HG02852 (cell line): ENCODE data around the gene CCHCR1.

Experiments used
- ATAC-seq: cut with Tn5 transposase; IDR thresholded peaks from one replicate; pipeline ENCODE4 v1.9.1; 2021; ENCODE audit warnings: mild to moderate bottlenecking, moderate library complexity; ENCODE audit not compliant: unreplicated experiment

The CCHCR1 gene

DNA sequence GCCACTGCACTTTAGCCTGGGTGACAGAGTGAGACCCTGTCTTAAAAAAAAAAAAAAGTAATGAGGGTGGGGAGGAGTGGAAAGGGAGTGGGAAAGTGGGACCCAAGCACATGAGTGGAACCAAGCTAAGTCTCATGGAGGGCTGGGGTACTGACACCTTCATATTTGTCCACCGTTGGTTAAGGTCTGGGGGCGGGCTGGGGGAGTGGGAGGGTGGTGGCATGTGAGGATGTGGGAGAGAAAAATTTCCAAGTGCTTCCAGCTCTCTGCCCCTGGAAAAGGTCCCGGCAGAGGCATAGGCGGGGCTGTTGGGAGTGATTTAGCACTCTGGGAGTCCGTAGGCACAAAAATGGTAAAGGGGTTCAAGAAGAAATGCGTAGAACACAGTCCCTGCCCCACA, 24.8 kb downstream of the CCHCR1 start:
- ATAC-seq, result no peak

DNA sequence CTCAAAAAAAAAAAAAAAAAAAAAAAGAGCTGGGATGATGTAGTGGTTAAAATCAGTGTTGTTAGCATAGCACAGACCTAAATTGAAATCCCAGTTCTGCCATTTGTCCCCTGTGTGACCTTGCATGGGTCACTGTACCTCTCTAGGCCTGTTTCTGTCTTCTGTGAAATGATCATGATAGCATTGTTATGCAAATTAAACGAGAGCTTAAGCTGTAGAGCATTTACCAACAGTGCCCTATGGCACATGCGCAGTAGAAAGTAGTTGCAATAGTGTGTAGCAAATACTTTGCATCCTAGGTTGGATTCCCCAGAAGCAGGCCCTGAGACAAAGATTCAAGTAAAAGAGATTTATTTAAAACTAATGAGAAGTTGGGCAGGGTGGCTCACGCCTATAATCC, 26.0 kb downstream of the CCHCR1 start:
- ATAC-seq, result no peak

DNA sequence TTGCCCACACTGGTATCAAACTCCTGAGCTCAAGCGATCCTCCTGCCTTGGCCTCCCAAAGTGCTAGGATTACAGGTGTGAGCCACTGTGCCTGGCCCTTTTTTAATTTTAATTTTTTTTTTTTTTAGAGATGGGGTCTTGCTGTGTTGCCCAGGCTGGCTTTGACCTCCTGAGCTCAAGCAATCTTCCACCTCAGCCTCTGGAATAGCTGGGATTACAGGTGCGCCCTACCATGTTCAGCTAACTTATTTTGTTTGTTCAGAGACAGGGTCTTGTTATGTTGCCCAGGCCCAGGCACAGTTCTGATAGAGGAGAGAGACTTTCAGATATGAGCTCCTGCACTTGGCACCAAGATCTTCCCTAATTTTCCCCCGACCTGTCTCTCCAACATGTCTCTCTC, 26.9 kb downstream of the CCHCR1 start:
- ATAC-seq, result no peak

DNA sequence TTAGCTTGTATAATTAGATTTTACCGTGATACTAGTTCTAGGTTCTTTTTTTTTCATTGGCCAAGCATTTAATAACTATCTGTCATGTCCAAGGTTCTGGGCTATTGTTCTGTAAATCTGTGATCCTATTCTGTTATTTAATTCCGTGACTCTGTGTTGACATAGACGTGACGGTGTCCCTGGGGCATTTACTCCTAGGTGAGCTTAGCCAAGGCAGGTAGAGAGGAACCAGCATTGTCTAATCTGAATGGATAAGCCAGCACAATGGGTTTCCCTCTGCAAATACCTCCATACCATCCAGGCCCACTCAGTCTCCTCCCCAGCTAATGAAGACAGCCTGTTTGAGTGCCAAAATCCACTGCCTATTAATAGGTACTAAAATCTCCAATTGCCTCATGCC, 28.5 kb downstream of the CCHCR1 start:
- no peak for ATAC-seq

DNA sequence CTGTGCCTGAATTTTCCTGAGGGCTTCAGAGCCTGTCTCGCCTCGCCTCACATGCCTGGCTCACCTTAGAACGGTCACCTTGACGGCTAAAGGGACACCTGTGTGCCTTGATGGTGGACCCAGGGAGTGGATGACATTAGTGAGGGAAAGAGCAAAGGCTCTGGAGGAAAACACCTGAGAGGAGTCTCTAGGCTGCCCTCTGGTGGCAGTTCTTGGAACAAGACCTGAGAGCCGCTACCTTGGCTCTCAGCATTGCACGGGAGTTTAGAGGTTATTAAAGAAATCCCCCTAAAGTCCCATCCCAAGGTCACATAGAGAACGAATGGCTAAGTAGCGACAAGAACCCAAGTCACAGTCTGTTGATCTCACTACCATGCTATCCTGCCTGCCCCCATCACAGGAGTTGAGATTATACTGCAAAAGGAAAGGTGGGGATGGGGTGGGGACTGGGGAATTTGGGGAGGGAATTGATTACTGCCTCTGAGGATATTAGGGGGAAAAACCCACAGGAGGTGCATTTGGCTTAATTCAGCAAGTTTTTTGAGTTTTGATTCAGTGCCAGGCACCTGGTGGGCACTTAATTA, 29.4 kb downstream of the CCHCR1 start:
- no peak for ATAC-seq

DNA sequence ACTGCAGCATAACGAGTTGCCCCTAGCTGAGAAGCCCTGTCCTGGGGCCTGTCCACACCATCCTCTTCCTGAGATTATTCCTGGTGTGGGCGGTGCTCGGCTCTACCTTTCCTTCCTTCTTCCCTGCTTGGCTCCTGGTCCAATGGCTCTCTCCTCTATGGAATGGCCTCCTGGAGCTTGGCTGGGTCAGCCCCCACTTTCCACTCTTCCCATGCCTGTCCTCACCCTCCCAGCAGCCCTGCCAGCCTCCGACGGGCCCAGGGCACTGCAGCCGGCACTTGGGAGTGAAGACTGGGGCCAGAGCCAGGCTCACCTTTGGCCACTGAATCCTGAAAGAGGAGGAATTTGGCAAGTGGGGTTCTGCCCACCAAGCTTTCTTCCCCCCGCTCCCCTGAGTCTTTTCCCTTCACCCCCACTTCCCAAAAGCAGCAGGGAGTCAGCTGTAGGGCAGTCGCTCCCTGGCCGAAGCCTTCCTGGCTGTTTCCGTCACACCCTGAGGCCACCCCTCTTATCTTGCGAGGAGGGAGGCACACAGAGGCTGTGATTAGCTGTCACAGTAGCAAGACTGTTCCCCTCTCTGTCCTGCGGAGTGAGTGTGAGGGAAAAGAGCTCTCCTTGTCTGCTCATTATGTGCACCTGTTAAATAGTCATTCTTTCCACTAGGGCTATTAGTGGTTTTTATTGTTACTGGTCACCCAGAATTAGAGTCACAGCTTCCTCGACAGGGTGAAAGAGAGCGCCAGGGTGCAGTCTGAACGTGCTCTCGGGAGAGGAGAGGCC, 31.0 kb downstream of the CCHCR1 start:
- no peak for ATAC-seq

DNA sequence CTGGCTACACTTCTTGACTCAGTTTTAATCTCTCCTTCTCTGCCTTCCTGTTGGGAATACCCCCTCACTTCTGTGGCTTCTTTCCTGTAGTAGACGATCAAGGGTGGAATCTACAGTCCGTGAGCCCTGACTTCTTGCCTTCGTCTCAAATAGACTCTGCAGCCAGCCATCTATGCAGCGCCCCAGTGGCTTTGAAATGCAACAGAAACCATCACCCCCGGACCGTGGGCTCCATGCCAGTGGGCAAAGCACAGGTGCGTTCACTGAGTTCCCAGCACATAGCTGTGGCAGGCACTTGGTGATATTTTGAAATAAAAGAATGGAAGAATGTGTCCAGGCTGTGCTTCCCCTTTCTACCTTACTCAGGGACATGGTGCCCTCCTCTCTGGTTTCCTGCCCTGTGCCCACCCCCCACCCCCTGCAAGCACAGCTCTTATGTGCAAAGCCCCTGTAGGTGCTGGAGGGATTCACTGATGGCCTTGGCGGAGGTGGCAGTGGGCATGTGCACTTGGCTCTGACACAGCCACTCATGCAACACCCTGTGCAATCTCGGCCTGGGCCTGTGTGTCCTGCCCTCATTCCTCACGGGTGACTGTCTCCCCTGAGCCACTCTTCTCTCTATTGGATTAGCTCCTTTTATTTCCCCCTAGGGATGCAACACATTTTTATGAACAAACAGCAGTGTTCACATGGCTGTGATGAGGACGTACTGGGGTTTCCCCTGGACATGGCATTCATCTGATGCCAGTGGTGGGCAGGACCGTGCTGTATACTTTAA, 31.8 kb downstream of the CCHCR1 start:
- ATAC-seq, result no peak

DNA sequence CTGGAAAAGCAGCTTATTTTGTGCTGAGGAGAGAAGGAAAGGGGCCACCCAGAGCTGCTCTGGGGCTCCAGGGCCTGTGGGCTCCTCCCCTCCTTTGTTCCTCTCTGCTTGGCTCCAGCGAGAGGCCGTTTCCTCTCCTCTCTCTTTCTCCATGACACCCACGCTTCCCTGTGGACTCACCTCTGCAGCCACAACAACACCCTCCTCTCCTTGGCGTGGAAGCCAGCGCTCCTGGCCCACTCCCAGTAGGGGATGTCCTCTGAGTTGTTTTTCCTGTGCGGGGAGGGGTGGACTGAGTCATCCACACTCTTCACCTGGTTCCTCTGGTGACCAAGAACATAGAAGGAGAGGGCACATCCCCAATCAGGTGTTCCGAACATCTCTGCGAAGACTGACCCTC, 32.4 kb downstream of the CCHCR1 start:
- ATAC-seq, result no peak

DNA sequence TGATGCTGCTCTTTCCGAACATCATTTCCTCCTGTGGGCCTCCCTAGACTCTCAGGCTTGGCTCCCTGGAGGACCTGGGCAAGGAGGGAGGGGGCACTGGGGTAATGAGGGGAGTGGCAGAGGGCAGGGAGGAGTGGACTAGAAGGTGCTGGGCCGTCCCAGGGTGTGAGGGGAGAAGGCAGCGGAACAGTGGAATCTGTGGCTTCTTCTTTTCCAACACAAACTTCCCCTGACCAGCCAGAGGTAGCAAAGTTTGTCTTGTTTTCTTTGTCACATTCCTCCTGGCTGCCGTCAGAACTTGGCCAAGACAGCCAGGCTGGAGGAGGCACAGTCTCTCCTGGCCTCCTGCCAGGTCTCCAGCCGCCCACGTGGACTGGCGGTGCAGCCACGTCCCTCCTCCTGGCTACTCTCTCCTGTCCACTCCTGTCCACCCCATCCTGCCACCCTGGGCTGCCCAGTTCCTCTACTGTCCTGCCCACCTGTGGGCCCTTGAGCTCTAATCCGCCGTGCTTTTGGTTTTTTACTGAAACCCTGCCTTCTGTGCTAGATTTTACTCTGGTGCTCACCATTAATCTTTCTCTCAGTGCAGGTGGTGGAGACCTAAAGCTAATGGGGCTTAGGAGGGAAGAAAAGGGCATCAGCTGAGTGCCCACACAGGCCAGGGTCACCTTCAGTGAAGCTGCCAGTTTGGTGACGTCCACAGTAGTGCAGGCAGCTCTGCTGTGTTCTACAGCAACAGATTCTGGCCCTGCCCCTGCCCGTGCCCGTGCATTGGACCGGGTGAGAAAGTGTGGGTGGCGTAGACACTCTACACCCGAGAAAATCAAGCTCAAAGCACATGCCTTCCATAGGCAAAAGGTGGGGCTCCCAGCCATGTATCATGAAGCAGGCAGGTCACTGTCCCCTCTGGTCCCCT, 34.6 kb downstream of the CCHCR1 start:
- ATAC-seq, result no peak

DNA sequence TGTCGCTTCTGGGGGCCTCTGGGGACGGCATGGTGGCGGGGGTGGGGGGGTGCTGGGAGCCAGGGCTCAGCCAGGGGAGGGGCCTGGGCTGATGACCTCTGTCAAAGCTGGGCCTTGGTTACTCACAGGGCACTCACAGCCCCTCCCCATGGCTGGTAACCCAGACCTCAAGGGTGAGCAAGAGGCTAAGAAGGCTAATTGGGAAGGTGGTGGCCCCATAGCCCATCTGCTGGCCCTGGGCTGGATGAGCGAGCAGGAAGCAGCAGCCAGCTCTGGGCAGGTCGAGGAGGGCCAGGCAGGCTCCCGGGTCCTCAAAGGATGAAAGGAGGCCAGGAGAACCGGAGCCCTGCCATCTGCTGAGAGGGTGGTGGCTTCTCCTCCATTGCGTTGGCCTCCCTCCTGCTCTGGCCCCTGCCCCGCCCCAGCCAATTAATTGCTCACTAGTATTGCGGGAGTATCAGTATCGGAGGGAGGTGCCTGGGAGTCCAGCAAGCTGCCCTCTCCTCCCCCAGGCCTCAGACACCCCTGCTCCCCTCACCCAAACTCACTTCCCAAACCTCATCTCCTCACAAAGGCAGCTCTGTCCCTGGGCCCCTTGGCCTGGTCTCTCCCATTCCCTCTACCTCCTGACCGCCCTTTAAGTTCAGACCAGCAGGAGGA, 36.3 kb downstream of the CCHCR1 start:
- no peak for ATAC-seq

DNA sequence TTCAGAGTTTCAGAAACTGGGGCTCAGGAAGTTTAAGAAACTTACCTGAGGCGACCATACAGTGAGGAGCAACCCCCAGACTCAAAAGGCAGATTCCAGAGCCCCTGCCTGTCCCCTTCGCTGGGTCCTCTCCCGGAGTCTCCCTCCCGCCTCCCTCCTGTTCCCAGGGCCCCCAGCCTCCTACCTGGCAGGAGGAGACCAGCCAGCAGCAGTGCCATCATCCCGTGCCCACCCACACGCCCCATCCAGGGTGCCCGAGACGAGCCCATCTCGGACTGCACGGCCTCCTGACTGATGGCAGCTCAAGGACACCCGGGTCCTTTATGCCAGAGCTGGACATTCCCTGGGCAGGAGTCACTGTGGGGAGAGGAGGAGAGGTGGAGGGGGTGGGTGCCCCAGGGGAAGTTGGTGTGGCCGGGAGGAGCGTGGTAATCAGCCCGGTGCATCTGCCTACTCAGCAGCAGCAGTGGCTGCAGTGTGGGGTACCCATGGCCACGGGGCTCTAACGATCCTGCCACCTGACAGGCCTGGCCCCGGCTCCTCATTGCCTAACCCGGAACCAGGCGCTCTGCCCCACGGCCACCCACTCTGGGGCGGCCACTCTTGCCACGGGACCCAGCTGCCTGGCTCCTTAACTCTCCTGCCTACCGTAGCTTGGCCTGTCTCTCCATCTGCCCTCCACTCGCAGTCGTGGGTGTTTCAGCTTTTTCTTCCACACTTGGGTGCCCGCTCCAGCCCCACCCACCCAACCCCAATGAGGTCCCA, 37.3 kb downstream of the CCHCR1 start, which contains the start of gene CDSN:
CDSN (minus strand) TSS at position 296 of the 765 bp plus-strand sequence; CDS start at position 269, 27 bp downstream.
- no peak for ATAC-seq

DNA sequence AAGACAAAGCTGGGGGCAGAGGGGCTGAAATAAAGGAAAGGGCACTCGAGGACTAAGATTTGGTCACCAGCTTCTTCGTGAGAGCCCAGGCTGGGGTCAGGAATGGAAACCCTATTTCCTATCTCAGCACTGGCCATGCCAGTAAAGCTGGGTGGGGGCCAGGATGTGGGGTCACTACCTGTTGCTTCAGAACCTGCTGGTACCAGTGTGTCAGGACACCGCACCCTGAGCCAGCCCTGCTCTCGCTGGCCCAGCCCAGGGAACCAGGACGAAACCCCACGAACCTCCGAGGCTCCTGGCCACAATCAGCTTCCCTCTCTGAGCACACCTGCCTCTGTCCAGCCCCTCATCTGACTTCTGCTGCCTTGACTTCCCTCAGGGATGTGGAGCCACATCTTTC, 39.4 kb downstream of the CCHCR1 start:
- no peak for ATAC-seq

DNA sequence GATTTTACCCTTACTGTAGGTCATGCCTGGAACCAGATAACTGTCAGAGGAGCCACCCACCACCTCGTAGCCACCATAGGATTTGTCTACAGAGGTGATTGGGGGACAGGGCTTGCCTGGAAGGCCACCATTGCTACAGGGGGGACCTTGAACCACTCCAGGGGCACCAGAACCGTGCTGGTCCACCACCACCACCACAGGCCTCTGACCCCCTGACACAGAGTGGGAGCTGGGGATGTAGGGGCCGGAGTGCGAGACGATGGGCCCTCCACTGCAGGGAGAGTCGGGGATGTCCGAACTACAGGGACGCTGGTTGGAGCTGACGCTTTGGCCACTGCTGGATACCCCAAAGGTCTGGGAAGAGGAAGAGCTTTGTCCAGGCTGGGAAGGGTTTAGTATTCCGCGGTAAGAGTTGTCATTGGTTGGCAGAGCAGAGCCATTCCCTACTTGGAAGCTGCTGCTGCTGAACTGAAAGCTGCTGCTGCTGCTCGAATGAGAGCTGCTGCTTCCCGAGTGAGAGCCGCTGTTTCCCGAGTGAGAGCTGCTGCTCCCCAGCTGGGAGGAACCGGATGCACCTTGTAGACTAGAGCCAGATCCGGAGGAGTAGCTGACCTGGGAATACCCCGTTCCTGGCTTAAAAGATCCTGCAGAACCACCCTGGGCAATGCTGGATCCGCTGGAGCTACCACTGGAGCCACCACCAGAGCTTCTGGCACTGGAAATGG, 40.8 kb downstream of the CCHCR1 start:
- ATAC-seq, result no peak

DNA sequence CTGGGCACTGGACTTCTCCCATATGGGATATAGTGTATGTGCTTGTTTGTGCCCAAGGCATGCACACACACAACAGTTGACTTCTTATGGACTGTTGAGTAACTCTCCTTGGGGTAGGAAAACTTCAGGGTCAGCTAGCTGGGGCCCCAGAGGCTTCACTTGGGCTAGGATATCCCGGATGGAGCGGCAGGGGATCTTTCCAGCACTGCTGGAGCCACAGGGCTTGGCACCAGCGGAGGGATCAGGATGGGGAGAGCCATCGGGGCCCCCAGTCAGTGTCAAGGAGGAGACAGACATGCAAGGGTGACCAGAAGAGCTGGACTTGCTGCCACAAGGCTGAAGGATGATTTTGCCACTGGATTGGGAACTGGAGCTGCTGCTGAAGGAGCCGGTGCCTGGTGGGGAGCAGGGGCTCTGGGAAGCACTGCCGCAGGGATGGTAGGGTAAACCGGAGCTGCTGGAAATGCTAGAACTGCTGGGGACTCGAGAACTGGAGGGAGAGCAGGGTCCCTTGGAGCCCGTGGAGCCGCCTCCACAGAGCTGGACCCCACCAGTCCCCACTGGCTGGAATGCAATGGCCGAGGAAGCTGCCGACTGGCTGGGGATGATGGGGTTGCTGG, 41.6 kb downstream of the CCHCR1 start:
- no peak for ATAC-seq

DNA sequence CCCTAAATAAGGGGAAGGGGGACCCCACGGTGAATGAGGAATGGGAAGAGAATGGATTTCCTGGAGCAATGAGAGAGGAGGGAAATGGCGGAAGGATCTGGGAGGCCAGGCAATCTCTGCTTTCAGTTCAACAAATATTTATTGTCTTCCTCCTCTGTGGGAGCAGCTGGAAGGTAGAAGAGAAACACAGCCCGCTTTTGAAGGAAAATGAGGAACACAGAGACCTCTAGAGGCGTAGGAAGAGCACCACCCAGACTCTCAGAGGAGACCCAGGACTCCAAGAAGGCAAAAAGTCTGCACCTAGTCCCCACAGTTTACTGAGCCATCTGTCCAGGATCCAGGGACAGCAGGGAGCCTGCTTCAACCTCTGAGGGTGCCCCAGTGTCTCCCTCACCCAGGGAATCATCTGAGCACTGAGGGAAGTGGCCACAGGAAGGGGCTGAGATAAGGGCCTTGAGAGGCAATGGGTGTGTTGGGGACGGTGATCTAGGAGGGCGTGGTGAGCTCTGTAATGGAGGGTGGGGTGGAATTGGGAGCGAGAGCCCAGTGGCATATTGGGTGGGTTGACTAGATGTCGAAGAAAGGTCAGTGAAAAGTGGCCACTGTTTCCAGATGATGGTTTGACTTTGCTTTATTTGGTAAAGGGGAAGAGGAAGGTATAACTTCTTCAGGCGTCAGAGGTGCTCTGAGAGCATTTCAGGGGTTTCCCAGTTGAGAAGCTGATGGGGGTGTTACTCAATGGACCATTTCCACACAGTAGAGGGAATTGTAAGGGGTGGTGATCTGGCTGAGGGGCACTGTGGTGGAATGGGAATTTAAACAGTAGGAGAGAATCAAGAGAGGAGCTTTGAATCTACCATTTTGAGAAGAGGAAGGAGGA, 42.4 kb downstream of the CCHCR1 start:
- ATAC-seq, result no peak

DNA sequence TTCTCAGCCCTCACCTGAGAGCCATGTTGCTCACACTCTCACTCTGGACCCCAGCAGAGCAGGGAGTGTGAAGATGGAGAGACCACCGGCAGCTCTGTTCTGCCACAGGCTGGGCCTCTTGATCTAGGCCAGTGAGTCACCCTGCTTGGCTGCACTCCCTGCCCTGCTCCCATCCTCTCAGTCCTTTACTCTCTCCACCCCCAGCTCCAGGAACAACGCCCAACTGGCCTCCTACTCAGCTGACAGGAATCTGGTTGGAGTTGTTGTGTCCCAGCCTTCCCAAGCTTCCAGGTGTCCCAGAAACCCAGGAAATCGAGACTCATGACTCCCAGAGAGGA, 43.1 kb downstream of the CCHCR1 start, which contains the start of gene PSORS1C1:
PSORS1C1 (plus strand) TSS at position 260 of the 338 bp plus-strand sequence. CDS start 14,833 bp downstream, outside the sequence.
- no peak for ATAC-seq

DNA sequence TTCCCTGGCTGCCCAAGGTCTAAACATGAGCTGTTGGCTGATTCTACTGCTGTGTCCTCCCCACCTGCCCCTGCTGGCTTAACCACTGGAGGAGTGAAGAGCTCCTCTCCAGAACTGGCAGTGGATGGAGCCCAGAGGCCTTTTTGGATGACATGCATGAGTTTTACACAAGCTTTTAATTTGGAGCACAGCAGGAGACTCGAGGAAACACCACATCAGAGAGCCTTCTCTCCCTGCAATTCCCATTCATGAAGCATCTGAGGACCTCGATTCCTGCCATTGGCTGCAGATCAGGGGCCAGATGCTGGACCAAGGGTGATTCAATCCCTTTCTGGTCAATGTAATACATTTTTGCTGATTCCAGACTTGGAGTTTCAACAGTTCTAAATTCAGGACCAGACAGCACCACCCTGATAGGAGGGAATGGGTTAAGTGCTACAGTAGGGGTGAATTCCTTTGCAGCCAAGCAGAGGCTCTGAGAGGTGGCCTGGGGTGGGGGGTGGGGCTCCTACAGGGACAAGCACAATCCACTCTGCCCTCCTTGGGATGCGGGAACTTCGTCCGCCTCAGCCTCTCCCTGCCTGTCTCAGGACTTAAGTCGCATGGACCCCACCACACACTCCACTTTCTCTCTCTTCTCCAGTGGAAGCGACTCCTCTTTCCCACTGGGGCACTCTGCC, 43.6 kb downstream of the CCHCR1 start:
- ATAC-seq, result no peak
